CD14-positive monocyte (primary cell): ENCODE measurements around the gene SCCPDH. TPM values are rescaled to one million over a fixed set of nuclear protein-coding genes. Genes with fewer than 3 reads are reported as not detected.

Source experiments
- DNase-seq, 3 donors: peaks; one replicate each; pipeline ENCODE4 v3.0.0-alpha.2; 2011 to 2022
- H2AFZ ChIP-seq: 2 replicates; pipeline ENCODE4 v1.6.0; 2012; ENCODE audit warnings: mild to moderate bottlenecking, low read depth, low read length, inconsistent platforms; ENCODE audit not compliant: insufficient read depth, poor library complexity, severe bottlenecking
- H3K27ac ChIP-seq, 2 donors: 1 replicate in 1 of 2; 2 replicates in 1 of 2; pipeline ENCODE4 v1.5.1; 2012 to 2013; ENCODE audit warnings: low read length in 2 of 2, control low read depth in 1 of 2, inconsistent platforms in 1 of 2, low read depth in 1 of 2, mild to moderate bottlenecking in 1 of 2
- H3K27me3 ChIP-seq, 2 donors: one replicate each; pipeline versions ENCODE4 v1.6.0 to v1.6.1; 2011 to 2013; ENCODE audit warnings: low read length in 2 of 2; ENCODE audit not compliant: control insufficient read depth in 2 of 2, insufficient read depth in 2 of 2
- H3K36me3 ChIP-seq, 2 donors: replicated peaks in 1 of 2; 1 replicate in 1 of 2; 2 replicates in 1 of 2; pipeline versions ENCODE4 v1.5.1 to v1.6.1; 2012 to 2013; ENCODE audit warnings: low read length in 2 of 2, control low read depth in 1 of 2, inconsistent platforms in 1 of 2, mild to moderate bottlenecking in 1 of 2; ENCODE audit not compliant: insufficient read depth in 2 of 2, control insufficient read depth in 1 of 2
- H3K4me1 ChIP-seq, 2 donors: 1 replicate in 1 of 2; 2 replicates in 1 of 2; pipeline versions ENCODE4 v1.5.1 to v1.6.1; 2012 to 2013; ENCODE audit warnings: low read length in 2 of 2, control low read depth in 1 of 2, inconsistent platforms in 1 of 2, mild to moderate bottlenecking in 1 of 2, moderate library complexity in 1 of 2; ENCODE audit not compliant: insufficient read depth in 2 of 2, control insufficient read depth in 1 of 2
- H3K4me2 ChIP-seq: replicated peaks from 2 replicates; pipeline ENCODE3; 2012; ENCODE audit warnings: low read length, moderate library complexity, mild to moderate bottlenecking; ENCODE audit not compliant: poor library complexity, severe bottlenecking; ENCODE audit errors: extremely low read depth
- H3K4me3 ChIP-seq, 3 experiments: fragments of 200-600 bp in 1 of 3; sonication (generic) in 1 of 3; replicated peaks in 1 of 3; 1 replicate in 2 of 3; 2 replicates in 1 of 3; pipeline ENCODE4 v1.5.1; 2011 to 2013; ENCODE audit warnings: low read length in 3 of 3, mild to moderate bottlenecking in 3 of 3, control low read depth in 2 of 3, low read depth in 2 of 3, inconsistent platforms in 1 of 3, moderate library complexity in 1 of 3
- H3K79me2 ChIP-seq: 2 replicates; pipeline ENCODE4 v1.6.0; 2012; ENCODE audit warnings: mild to moderate bottlenecking, control low read depth, inconsistent platforms, low read length, moderate library complexity; ENCODE audit not compliant: insufficient read depth
- H3K9ac ChIP-seq: 2 replicates; pipeline ENCODE4 v1.6.0; 2017; ENCODE audit warnings: low read length, mild to moderate bottlenecking; ENCODE audit not compliant: insufficient read depth, poor library complexity, severe bottlenecking
- H3K9me3 ChIP-seq, 2 donors: replicated peaks in 1 of 2; 1 replicate in 1 of 2; 2 replicates in 1 of 2; pipeline versions ENCODE4 v1.5.1 to v1.6.1; 2012 to 2013; ENCODE audit warnings: low read length in 2 of 2, control low read depth in 1 of 2; ENCODE audit not compliant: control insufficient read depth in 1 of 2, insufficient read depth in 1 of 2
- H4K20me1 ChIP-seq: 2 replicates; pipeline ENCODE4 v1.6.0; 2012; ENCODE audit warnings: mild to moderate bottlenecking, low read length, control low read depth, moderate library complexity; ENCODE audit not compliant: insufficient read depth
- H3K27ac Mint-ChIP-seq, 7 donors: one replicate each; pipeline ENCODE4 v1.8.0; 2020; ENCODE audit warnings: mild to moderate bottlenecking in 7 of 7, mixed read lengths in 7 of 7, moderate library complexity in 6 of 7, inconsistent platforms in 2 of 7
- H3K27me3 Mint-ChIP-seq, 3 donors: one replicate each; pipeline ENCODE4 v1.8.0; 2021 to 2022; ENCODE audit warnings: low read depth in 3 of 3, mild to moderate bottlenecking in 3 of 3, mixed read lengths in 3 of 3, moderate library complexity in 3 of 3, inconsistent platforms in 1 of 3
- H3K36me3 Mint-ChIP-seq, 2 donors: one replicate each; pipeline ENCODE4 v1.8.0; 2020; ENCODE audit warnings: mixed read lengths in 2 of 2, inconsistent platforms in 1 of 2, mild to moderate bottlenecking in 1 of 2
- H3K4me1 Mint-ChIP-seq: one replicate; pipeline ENCODE4 v1.8.0; 2020; ENCODE audit warnings: mild to moderate bottlenecking, mixed read lengths
- H3K4me3 Mint-ChIP-seq, 2 donors: one replicate each; pipeline ENCODE4 v1.8.0; 2020; ENCODE audit warnings: mild to moderate bottlenecking in 2 of 2, mixed read lengths in 2 of 2, moderate library complexity in 1 of 2
- H3K9me3 Mint-ChIP-seq, 7 donors: one replicate each; pipeline ENCODE4 v1.8.0; 2020 to 2022; ENCODE audit warnings: mixed read lengths in 7 of 7, mild to moderate bottlenecking in 6 of 7, moderate library complexity in 6 of 7, inconsistent platforms in 2 of 7
- CTCF ChIP-seq: fragments of 200-600 bp; IDR thresholded peaks from one replicate; pipeline ENCODE4 v1.8.0; 2022; ENCODE audit warnings: antibody characterized with exemption, mild to moderate bottlenecking
- WGBS: methylation state at CpG from one replicate; pipeline ENCODE4 v1.1.5; 2013; ENCODE audit warnings: missing lambda C conversion rate; ENCODE audit not compliant: insufficient coverage; 5-methylcytosine and 5-hydroxymethylcytosine counted together
- intact Hi-C, 2 donors: fragments of 100-400 bp; cut with micrococcal nuclease; formaldehyde crosslinking; loops; one replicate each; pipeline versions ENCODE4 v1.15.0 to v1.15.1; 2023
- polyA plus RNA-seq, 3 donors: library from polyadenylated mRNA; depleted of rRNA in 1 of 3; unstranded in 2 of 3; stranded (reverse) in 1 of 3; fragments of 300-500 nt in 2 of 3; fragments of >200 nt in 1 of 3; fragmentation: Illumina TruSeq in 2 of 3; gene quantifications; 1 replicate in 2 of 3; 2 replicates in 1 of 3; pipeline ENCODE4 v1.2.3, GENCODE V29; 2012 to 2021

Gene SCCPDH
- polyA plus RNA-seq, 3 donors: 7.3 to 25.3 (median 22.7) TPM

- no peaks in the 10 kb centered on the region for H3K4me1 ChIP-seq
- H3K4me3 ChIP-seq: no peak overlapping the region
- no peak overlapping the region for H3K27ac Mint-ChIP-seq
- no peaks in the 10 kb centered on the region for H3K27me3 Mint-ChIP-seq
- H3K4me2 ChIP-seq: no peak overlapping the region
- H3K9me3 Mint-ChIP-seq: peaks cover 1 to 8% (median 4%) of the 10 kb centered on the region in 7 donors
- no peaks in the 10 kb centered on the region for H4K20me1 ChIP-seq
- no peaks in the 10 kb centered on the region for H3K27me3 ChIP-seq
- intact Hi-C loops: loop anchor here in 1 of 2 donors (10.0 kb wide), 1 partner anchor 243 kb away; the partner anchor contains the start of gene SMYD3
- no peak overlapping the region for H3K9ac ChIP-seq
- H3K27ac ChIP-seq: no peak overlapping the region
- TF ChIP-seq CTCF: no peak
- H3K36me3 ChIP-seq: peaks cover 17 to 55% of the 10 kb centered on the region in 2 donors
- no peak for DNase-seq
- no peak overlapping the region for H3K4me3 Mint-ChIP-seq
- peaks cover 6% of the 10 kb centered on the region for H3K4me1 Mint-ChIP-seq
- no peak overlapping the region for H2AFZ ChIP-seq
- no CpG with 5 or more reads among the region's 9 CpGs for WGBS
- H3K79me2 ChIP-seq: no peaks in the 10 kb centered on the region
- no peaks in the 10 kb centered on the region for H3K9me3 ChIP-seq
- H3K36me3 Mint-ChIP-seq: peaks cover 38 to 50% of the 10 kb centered on the region in 2 donors
Measured at GRCh38 chr1:246748006-246748405, 23.8 kb downstream of the SCCPDH start.

- Histone ChIP-seq H3K36me3 (peaks cover 13 to 47% of the 10 kb centered on the region in 2 donors), H3K27ac (no peak overlapping the region), H3K27me3 (no peaks in the 10 kb centered on the region), H3K4me3 (no peak overlapping the region), H3K4me2 (no peak overlapping the region), H3K9ac (no peak overlapping the region), H3K9me3 (no peaks in the 10 kb centered on the region), H3K79me2 (no peaks in the 10 kb centered on the region), H4K20me1 (no peaks in the 10 kb centered on the region), H2AFZ (no peak overlapping the region), H3K4me1 (peaks cover 0 to 3% of the 10 kb centered on the region in 2 donors)
- intact Hi-C loops: loop anchor here in 1 of 2 donors (10.0 kb wide), 1 partner anchor 244 kb away; the partner anchor contains the start of gene SMYD3
- Mint-ChIP-seq H3K4me1 (peaks cover 13% of the 10 kb centered on the region), H3K36me3 (peaks cover 30 to 47% of the 10 kb centered on the region in 2 donors), H3K27me3 (no peaks in the 10 kb centered on the region), H3K9me3 (peaks cover 1 to 8% (median 4%) of the 10 kb centered on the region in 7 donors), H3K27ac (no peak overlapping the region), H3K4me3 (no peak overlapping the region)
- TF ChIP-seq CTCF: no peak
- WGBS: 58% methylated on average over 6 of the region's 12 CpGs
- peak in 1 of 3 donors; percentile 15 for DNase-seq
Measured at GRCh38 chr1:246748867-246749266, 24.7 kb downstream of the SCCPDH start.
